Small intestine (tissue), 7 donors: ENCODE data around the gene TMPRSS3. TPM values are rescaled to one million over a fixed set of nuclear protein-coding genes. Genes with fewer than 3 reads are reported as not detected.

Source experiments
- DNase-seq, 2 donors: peaks; one replicate each; pipeline versions ENCODE4 v3.0.0 to v3.0.0-alpha.2; 2013
- FAIRE-seq: peaks from 2 replicates; lab custom pipeline; 2012; peaks lifted over from hg19 to GRCh38; lab: Jason Lieb, UNC
- H3K27ac ChIP-seq, 3 donors: one replicate each; pipeline ENCODE4 v1.5.1; 2013; ENCODE audit warnings: low read length in 2 of 3, mild to moderate bottlenecking in 2 of 3, control low read depth in 1 of 3, inconsistent platforms in 1 of 3, low read depth in 1 of 3, moderate library complexity in 1 of 3
- H3K27me3 ChIP-seq, 3 donors: one replicate each; pipeline ENCODE4 v1.6.1; 2013; ENCODE audit warnings: low read length in 3 of 3, inconsistent platforms in 1 of 3; ENCODE audit not compliant: control insufficient read depth in 3 of 3, insufficient read depth in 3 of 3
- H3K36me3 ChIP-seq, 3 donors: one replicate each; pipeline ENCODE4 v1.6.1; 2013; ENCODE audit warnings: low read length in 3 of 3, inconsistent platforms in 1 of 3, low read depth in 1 of 3, mild to moderate bottlenecking in 1 of 3, moderate library complexity in 1 of 3; ENCODE audit not compliant: control insufficient read depth in 3 of 3, insufficient read depth in 2 of 3
- H3K4me1 ChIP-seq, 3 donors: one replicate each; pipeline ENCODE4 v1.6.1; 2013; ENCODE audit warnings: low read length in 2 of 3, inconsistent platforms in 1 of 3, low read depth in 1 of 3, mild to moderate bottlenecking in 1 of 3, moderate library complexity in 1 of 3; ENCODE audit not compliant: control insufficient read depth in 3 of 3, insufficient read depth in 2 of 3
- H3K4me3 ChIP-seq, 3 donors: one replicate each; pipeline ENCODE4 v1.5.1; 2013; ENCODE audit warnings: low read length in 3 of 3, control low read depth in 1 of 3, inconsistent platforms in 1 of 3, low read depth in 1 of 3, mild to moderate bottlenecking in 1 of 3, moderate library complexity in 1 of 3
- H3K9me3 ChIP-seq, 2 donors: one replicate each; pipeline ENCODE4 v1.6.1; 2013; ENCODE audit warnings: low read depth in 1 of 2, low read length in 1 of 2; ENCODE audit not compliant: control insufficient read depth in 2 of 2, insufficient read depth in 1 of 2
- WGBS, 3 donors: extraction: QIAGEN DNeasy Blood & Tissue Kit; methylation state at CpG; one replicate each; pipeline ENCODE4 v1.1.7; 2013; 5-methylcytosine and 5-hydroxymethylcytosine counted together
- polyA plus RNA-seq, 4 donors: library from polyadenylated mRNA; stranded (reverse) in 3 of 4; unstranded in 1 of 4; fragments of 200-250 nt in 3 of 4; fragments of 120-200 nt in 1 of 4; gene quantifications; one replicate each; pipeline versions ENCODE4 v1.2.1 to v1.2.3, GENCODE V29; 2013
- donor health status: healthy with polysubstance abuse.
- donor health status: control.
- donor health status: control.
- donor health status: Bipolar disorder and iron deficiency.
- donor health status: healthy.

The TMPRSS3 gene
- polyA plus RNA-seq, 4 donors = 1.1 to 9.2 (median 2.6) TPM

DNA sequence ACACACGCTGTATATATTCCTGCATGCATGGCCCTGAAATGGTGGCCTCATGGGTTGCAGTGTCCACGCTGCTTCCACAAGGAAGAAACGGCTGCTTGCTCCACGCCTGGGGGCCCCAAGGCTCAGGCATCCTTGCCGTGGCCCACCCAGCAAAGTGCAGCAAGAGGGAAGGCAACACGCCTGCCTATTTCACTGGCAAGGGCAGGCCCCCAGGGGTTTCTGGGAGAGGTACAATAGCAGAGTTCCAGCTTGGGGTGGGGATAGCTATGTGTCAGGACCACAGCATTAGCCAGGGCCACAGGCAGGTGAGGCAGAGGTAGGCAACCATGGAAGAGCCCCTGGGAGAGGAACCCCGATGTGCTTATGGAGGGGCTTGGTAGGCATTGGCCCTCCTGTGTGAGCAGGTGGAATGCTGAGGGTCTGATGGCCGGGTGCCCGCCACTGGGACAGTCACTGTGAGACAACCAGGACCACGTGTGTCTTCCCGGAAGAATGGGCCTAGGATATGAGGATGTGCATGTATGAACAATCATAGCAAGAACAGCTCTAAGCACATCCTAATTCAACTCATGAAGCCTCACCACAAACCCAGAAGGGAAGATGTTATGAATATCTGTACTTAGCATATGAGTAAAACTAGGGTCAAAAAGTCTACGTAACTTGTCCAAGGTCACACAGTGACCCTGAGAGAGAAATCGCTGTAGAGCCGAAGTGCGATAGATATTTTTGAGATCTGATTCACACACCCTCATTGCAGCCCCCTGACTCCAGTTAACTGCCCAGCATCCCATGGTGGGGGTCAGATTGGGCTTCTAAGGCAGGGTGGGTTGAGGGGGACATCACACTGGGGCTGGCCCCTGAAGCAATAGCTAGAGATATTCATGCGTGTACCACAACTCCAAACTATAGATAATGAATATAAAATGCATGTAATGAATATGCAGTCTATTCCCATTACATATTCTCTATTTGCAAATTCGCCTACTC lies 56.8 kb downstream of the TMPRSS3 start:
- H3K9me3 ChIP-seq = no peaks in the 10 kb centered on the region
- no peaks in the 10 kb centered on the region for H3K27me3 ChIP-seq
- DNase-seq (no peak), FAIRE-seq (no peak)
- 85 to 91% (median 86%) methylated on average over 17 of the region's 17 CpGs for WGBS, 3 donors
- no peaks in the 10 kb centered on the region for H3K36me3 ChIP-seq
- H3K27ac ChIP-seq = no peak overlapping the region
- H3K4me1 ChIP-seq = peaks cover 0 to 12% (median 0%) of the 10 kb centered on the region in 3 donors
- no peak overlapping the region for H3K4me3 ChIP-seq

DNA sequence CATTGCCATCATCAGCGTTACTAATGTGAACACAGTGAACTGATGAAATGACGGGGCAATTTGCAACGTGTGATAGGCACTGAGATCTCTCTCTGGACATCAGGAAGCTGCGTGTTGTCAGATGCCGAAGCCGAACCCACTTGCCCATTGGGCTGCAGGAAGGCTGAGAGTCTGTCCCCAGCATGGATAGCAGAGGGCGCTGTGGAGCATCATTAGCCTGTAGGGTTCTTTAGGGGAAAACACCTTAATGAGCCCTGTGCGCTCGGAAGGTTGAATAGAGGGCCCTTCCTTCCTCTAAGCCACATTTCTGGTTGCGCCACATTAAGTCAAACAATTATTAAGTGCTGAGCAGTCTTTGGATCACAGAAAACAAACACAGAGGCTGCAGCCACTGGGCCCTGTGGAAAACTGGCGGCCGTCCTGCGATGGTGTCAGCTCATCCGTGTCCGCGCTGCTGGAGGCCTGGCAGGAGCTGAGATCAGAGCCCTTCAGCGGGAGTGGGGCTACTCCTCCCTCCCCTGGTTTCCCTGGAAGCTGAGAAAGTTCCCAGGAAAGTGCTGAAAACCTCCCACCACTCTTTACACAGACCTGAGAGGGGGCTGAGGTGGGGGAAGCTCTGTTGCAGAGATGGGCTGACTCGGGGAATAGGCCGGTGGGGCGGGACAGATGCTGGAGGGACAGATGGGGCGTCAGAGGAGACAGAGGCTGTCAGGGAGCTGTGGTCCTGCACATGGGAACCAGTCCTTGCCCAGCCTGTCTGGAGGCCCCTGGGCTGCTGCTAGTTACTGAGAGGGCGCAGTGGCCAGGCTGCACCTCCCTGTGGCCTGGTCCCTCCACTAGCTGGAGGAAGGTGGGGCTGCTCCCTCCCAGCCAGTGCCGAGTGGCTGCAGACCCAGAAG lies 57.8 kb downstream of the TMPRSS3 start:
- peak overlapping the region in 1 of 3 donors; percentile 8 for H3K27ac ChIP-seq
- no peaks in the 10 kb centered on the region for H3K36me3 ChIP-seq
- H3K27me3 ChIP-seq = no peaks in the 10 kb centered on the region
- DNase-seq (peak; percentile 75 to 94), FAIRE-seq (no peak)
- H3K4me3 ChIP-seq = no peak overlapping the region
- H3K4me1 ChIP-seq = peaks cover 0 to 14% (median 0%) of the 10 kb centered on the region in 3 donors
- 40 to 52% (median 50%) methylated on average over 23 of the region's 23 CpGs for WGBS, 3 donors
- no peaks in the 10 kb centered on the region for H3K9me3 ChIP-seq

DNA sequence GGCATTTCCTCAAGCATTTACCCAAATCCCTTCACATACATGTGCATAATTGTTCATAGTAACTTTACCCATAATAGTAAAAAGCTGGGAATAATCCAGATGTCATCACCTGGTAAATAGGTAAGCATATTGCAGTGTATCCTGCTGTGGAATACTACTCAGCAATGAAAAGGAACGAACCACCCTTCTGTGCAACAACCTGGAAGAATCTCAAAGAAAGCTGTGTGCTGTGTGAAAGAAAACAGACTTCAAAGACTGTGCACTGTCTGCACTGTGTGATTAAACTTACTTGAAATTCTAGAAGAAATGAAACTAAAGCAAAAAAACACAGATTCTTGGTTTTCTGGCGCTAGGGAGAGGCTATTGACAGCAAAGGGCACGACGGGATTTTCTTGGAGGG lies 58.6 kb downstream of the TMPRSS3 start:
- DNase-seq (no peak), FAIRE-seq (no peak)
- Histone ChIP-seq H3K36me3 (no peaks in the 10 kb centered on the region), H3K27ac (peak overlapping the region in 1 of 3 donors; percentile 8), H3K27me3 (no peaks in the 10 kb centered on the region), H3K4me3 (no peak overlapping the region), H3K9me3 (no peaks in the 10 kb centered on the region), H3K4me1 (peaks cover 0 to 20% (median 0%) of the 10 kb centered on the region in 3 donors)
- WGBS, 3 donors = 84 to 89% (median 85%) methylated on average over 4 of the region's 4 CpGs

DNA sequence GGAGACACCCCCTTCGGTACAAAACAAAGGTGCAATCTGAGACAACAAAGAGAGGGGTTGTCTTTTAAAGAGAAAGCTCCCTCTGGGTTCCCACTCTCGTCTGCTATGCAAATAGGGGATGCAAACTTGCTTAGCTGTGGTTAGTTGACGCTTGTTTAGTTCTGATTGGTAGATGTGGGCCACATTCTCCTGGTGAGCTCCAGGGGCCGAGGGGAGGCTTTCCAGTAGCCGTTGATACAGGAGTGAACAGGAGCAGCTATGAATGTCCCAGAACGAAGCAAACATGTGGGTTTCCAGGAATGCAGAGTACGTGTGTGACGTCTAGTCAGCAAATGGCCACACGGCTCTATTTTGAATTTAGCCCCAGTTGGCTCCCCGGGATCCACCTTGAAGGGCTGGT lies 59.8 kb downstream of the TMPRSS3 start:
- FAIRE-seq (no peak), DNase-seq (no peak)
- no peaks in the 10 kb centered on the region for H3K9me3 ChIP-seq
- H3K4me1 ChIP-seq = peaks cover 0 to 32% (median 0%) of the 10 kb centered on the region in 3 donors
- 55 to 83% (median 76%) methylated on average over 10 of the region's 10 CpGs for WGBS, 3 donors
- H3K4me3 ChIP-seq = no peak overlapping the region
- H3K36me3 ChIP-seq = no peaks in the 10 kb centered on the region
- H3K27me3 ChIP-seq = no peaks in the 10 kb centered on the region
- H3K27ac ChIP-seq = no peak overlapping the region

DNA sequence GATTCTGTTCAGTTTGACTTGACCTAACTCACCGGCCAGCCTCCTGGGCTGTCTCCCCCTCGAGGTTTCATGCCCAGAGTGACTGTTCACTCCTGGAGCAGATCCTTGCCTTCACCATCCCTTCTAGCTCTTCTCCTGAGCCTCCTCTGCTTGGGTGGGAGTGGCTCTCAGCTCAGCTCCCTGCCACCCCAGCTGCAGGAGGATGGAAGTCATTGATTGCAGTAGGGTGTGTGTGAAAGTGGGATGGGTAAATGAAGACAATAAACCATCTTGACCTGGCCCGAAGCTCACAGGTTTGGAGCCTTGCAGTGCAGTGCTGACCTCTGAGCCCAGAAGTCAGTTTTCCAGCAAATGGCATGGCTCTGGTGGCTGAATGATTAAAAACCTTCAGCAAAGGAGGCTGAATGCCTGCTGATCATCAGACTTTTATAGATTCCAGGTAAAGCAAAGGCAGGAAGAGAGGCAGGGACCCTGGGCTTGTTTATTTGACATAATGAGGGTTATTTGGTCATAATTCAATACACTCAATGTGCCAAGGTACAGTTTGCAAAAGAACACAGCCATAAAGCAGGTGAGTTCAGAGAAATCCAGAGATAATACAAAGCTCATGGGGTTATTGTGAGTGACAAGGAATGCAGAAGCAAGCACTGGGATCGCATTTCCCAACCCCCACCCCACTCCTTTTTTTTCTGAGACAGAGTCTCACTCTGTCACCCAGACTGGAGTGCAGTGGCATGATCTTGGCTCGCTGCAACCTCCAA lies 63.1 kb downstream of the TMPRSS3 start:
- H3K4me3 ChIP-seq = no peak overlapping the region
- peak; percentile 74 to 92 for DNase-seq
- no peaks in the 10 kb centered on the region for H3K27me3 ChIP-seq
- H3K27ac ChIP-seq = peak overlapping the region in 1 of 3 donors; percentile 92
- no peak for FAIRE-seq
- WGBS, 3 donors = 16 to 56% (median 33%) methylated on average over 5 of the region's 5 CpGs
- H3K36me3 ChIP-seq = no peaks in the 10 kb centered on the region
- H3K4me1 ChIP-seq = peaks cover 0 to 45% (median 0%) of the 10 kb centered on the region in 3 donors
- H3K9me3 ChIP-seq = peaks cover 0 to 6% of the 10 kb centered on the region in 2 donors

DNA sequence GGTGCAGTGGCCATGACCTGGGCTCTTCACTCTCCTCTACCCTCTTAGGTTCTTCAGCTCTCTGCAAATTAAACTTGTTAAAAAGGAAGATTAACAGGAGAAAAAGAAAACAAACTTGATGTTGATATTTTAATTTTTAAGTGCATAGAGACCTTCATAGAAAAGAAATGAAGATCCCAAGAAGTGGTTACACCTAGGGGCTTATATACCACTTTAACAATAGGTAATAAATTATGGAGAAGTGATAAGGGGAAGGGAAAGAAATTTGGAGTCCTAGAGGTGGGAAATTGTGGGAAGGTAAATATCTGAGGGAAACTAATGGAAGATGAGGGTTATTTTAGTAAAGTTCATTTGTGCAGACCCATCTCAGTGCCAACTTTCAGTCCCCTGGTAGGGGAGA lies 64.2 kb downstream of the TMPRSS3 start:
- H3K27me3 ChIP-seq = no peaks in the 10 kb centered on the region
- H3K36me3 ChIP-seq = no peaks in the 10 kb centered on the region
- peaks cover 0 to 45% (median 0%) of the 10 kb centered on the region in 3 donors for H3K4me1 ChIP-seq
- no peak overlapping the region for H3K4me3 ChIP-seq
- DNase-seq (no peak), FAIRE-seq (no peak)
- H3K9me3 ChIP-seq = peaks cover 0 to 6% of the 10 kb centered on the region in 2 donors
- peak overlapping the region in 1 of 3 donors; percentile 92 for H3K27ac ChIP-seq

DNA sequence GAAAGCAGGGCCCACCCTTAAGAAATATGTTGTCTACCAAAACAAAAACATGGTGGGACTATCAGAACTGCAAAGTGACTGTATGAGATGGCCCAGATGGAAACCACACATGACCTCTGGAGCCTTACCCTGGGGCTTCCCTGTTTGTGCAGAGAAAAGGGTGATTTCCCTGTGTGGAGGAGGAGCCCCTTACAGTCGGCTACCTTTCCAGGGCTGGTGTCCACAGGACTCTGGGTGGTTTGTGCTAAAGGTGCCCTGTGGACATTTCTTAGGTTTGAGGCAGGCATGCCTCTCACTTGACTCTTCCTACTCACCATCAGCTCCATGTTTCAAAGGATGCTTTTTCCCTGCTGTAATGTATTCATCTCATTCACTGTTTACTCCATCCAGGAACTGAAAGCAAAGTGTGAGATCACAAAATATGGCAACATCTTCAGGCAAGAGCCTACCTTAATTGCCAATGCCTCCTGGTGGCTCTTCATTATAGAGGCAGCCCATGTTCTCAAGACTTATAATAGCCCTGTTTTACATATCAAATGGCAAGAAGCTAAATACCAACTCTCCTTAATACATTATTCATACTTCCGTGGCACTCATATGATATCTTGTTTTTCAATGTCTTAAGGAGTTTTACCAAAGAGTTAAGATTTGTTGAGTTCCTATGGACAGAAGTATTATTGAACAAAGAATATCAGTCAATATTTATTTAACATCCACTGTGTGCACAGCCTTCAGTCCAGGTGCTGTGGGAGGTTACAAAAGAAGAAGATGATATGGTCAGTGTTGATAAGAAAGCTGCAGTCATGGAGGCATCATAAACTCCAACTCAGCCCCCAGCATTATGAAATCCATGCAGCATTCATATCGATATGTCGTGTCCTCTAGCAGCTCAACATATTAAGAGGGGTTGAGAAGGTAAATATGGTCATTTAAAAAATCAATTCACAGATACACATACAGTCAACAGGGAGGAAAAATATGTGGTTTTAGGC lies 65.2 kb downstream of the TMPRSS3 start:
- no peaks in the 10 kb centered on the region for H3K36me3 ChIP-seq
- H3K27me3 ChIP-seq = no peaks in the 10 kb centered on the region
- 83 to 90% (median 83%) methylated on average over 4 of the region's 4 CpGs for WGBS, 3 donors
- peaks cover 0 to 6% of the 10 kb centered on the region in 2 donors for H3K9me3 ChIP-seq
- no peak for FAIRE-seq
- peak; percentile 32 to 66 for DNase-seq
- peaks cover 0 to 41% (median 0%) of the 10 kb centered on the region in 3 donors for H3K4me1 ChIP-seq
- no peak overlapping the region for H3K4me3 ChIP-seq
- H3K27ac ChIP-seq = peak overlapping the region in 1 of 3 donors; percentile 92
